GM23338 (cell line): Measurements from ENCODE around the gene OBSCN. TPM values are rescaled to one million over a fixed set of nuclear protein-coding genes. Genes with fewer than 3 reads are reported as not detected.

Experiments
- REST ChIP-seq: IDR thresholded peaks from one replicate; pipeline ENCODE4 v1.6.1; 2018; ENCODE audit warnings: antibody characterized with exemption; ENCODE audit not compliant: unreplicated experiment
- ZNF114 ChIP-seq: fragments of 250-450 bp; sonication (Bioruptor Pico); IDR thresholded peaks from 2 replicates; pipeline ENCODE4 v1.5.0; 2020; ENCODE audit warnings: mild to moderate bottlenecking, moderate library complexity
- ZNF331 ChIP-seq: fragments of 250-450 bp; sonication (Bioruptor Pico); IDR thresholded peaks from 2 replicates; pipeline ENCODE4 v1.5.0; 2020; ENCODE audit warnings: low read depth, mild to moderate bottlenecking, moderate library complexity
- ZNF462 ChIP-seq: fragments of 250-450 bp; sonication (Bioruptor Pico); IDR thresholded peaks from 2 replicates; pipeline ENCODE4 v1.5.0; 2020; ENCODE audit warnings: mild to moderate bottlenecking, moderate library complexity
- polyA plus RNA-seq: library from polyadenylated mRNA; unstranded; fragments of >200 nt; fragmentation: Nextera tagmentation; extraction: Ambion mirVana; gene quantifications from 2 replicates; pipeline ENCODE4 v1.2.1, GENCODE V29; 2016
- total RNA-seq: library from RNA; depleted of rRNA; stranded (reverse); fragments of >200 nt; shearing (Covaris generic); gene quantifications from 2 replicates; pipeline ENCODE4 v1.2.3, GENCODE V29; 2014

The OBSCN gene
- total and polyA plus RNA-seq, 2 experiments from 2014 or later: 8.4 to 38.5 TPM

GRCh38 chr1:228329887-228330286 is 122.0 kb downstream of the OBSCN start (continued):
- TF ChIP-seq ZNF462 (CRISPR knock-in tag): no peak
- TF ChIP-seq ZNF114: no peak
- TF ChIP-seq REST: no peak
- no peak for TF ChIP-seq ZNF331 (CRISPR knock-in tag)
